ENCODE measurements around the gene ATIC.

ATIC gene

GRCh38 chr2:215399067-215399716, 87.3 kb downstream of the ATIC start:
- no peak for DNase-seq (ENCODE audit: low read depth)

Measured in stimulated activated CD8-positive, alpha-beta memory T cell treated with anti-CD3 and anti-CD28 coated beads, Interleukin-12 subunit alpha, Interleukin-12 subunit beta, amount 100 ng/mL, for 1 hour (primary cell).